Adrenal gland (tissue), 12 donors: Measurements from ENCODE around the gene RNU6-9. TPM values are rescaled to one million over a fixed set of nuclear protein-coding genes. Genes with fewer than 3 reads are reported as not detected.

ENCODE experiments used
- DNase-seq, 7 donors: peaks; one replicate each; pipeline ENCODE4 v3.0.0-alpha.2; 2019 to 2020
- H3K27ac ChIP-seq, 5 donors: fragments of 200-600 bp; sonication (generic) in 4 of 5; 1 replicate in 3 of 5; 2 replicates in 2 of 5; pipeline versions ENCODE4 v1.5.1 to v1.8.0; 2016 to 2020; ENCODE audit warnings: mild to moderate bottlenecking in 1 of 5
- H3K27me3 ChIP-seq: fragments of 200-600 bp; 2 replicates; pipeline ENCODE4 v1.8.0; 2021
- H3K36me3 ChIP-seq, 2 donors: fragments of 200-600 bp; replicated peaks in 1 of 2; 1 replicate in 1 of 2; 2 replicates in 1 of 2; pipeline versions ENCODE4 v1.5.1 to v1.8.0; 2018 to 2022
- H3K4me1 ChIP-seq, 2 donors: fragments of 200-600 bp; replicated peaks in 1 of 2; 1 replicate in 1 of 2; 2 replicates in 1 of 2; pipeline versions ENCODE4 v1.5.1 to v1.8.0; 2018 to 2021
- H3K4me3 ChIP-seq, 4 donors: fragments of 200-600 bp; sonication (generic) in 3 of 4; one replicate each; pipeline ENCODE4 v1.5.1; 2016 to 2018
- H3K9me3 ChIP-seq, 3 donors: fragments of 200-600 bp; sonication (generic) in 1 of 3; replicated peaks in 1 of 3; 1 replicate in 2 of 3; 2 replicates in 1 of 3; pipeline versions ENCODE4 v1.5.1 to v1.8.0; 2016 to 2021
- POLR2A ChIP-seq, 2 donors: fragments of 450-650 bp; IDR thresholded peaks; one replicate each; pipeline ENCODE4 v1.6.1; 2017; ENCODE audit warnings: antibody characterized with exemption in 2 of 2, mild to moderate bottlenecking in 2 of 2, moderate library complexity in 1 of 2
- WGBS, 4 donors: extraction: QIAGEN DNeasy Blood & Tissue Kit in 2 of 4; methylation state at CpG; one replicate each; pipeline versions ENCODE4 v1.1.5 to v1.1.7; 2013 to 2017; 5-methylcytosine and 5-hydroxymethylcytosine counted together
- intact Hi-C, 2 donors: fragments of 100-400 bp; cut with DNase I; formaldehyde crosslinking; loops; one replicate each; pipeline versions ENCODE4 v1.14.1 to v1.15.0; 2022 to 2023
- polyA plus RNA-seq, 3 donors: library from polyadenylated mRNA; stranded (reverse); fragments of 200-250 nt in 2 of 3; fragments of 350-450 nt in 1 of 3; fragmentation: Illumina TruSeq in 1 of 3; extraction: RNeasy Lipid Tissue Mini Kit (QIAGEN cat#74804) in 1 of 3; gene quantifications; one replicate each; pipeline ENCODE4 v1.2.3, GENCODE V29; 2013 to 2014
- total RNA-seq, 9 donors: library from RNA; depleted of rRNA in 4 of 9; stranded (reverse); fragments of >200 nt in 4 of 9; fragments of 120-200 nt in 1 of 9; fragmentation: NEBNext Ultra II Directional in 1 of 9; extraction: Animal tissue kit (Norgen Biotek cat#: 25700) in 1 of 9; gene quantifications; one replicate each; pipeline versions ENCODE4 v1.1.0 to v1.2.4, GENCODE V29; 2013 to 2023
- TF ChIP-seq, protein P1 (sequence below), 6 experiments: fragments of 450-650 bp in 4 of 6; fragments of 200-600 bp in 2 of 6; sonication (generic) in 1 of 6; IDR thresholded peaks; 1 replicate in 5 of 6; 2 replicates in 1 of 6; pipeline versions ENCODE4 v1.5.1 to v1.8.0; 2016 to 2021; ENCODE audit warnings: antibody characterized with exemption in 6 of 6, mild to moderate bottlenecking in 2 of 6, moderate library complexity in 1 of 6
- donor health status: healthy with polysubstance abuse.
- donor health status: Bipolar disorder and iron deficiency.
- donor health status: DM: yes; HTN: yes; CAD: no.
- donor health status: DM: no; HTN: no; CAD: no.
- donor health status: DM: no; HTN: no; CAD: no.
- donor health status: DM: yes; HTN: yes; CAD: no.

Gene RNU6-9
- total and polyA plus RNA-seq, 12 donors, result not detected

DNA sequence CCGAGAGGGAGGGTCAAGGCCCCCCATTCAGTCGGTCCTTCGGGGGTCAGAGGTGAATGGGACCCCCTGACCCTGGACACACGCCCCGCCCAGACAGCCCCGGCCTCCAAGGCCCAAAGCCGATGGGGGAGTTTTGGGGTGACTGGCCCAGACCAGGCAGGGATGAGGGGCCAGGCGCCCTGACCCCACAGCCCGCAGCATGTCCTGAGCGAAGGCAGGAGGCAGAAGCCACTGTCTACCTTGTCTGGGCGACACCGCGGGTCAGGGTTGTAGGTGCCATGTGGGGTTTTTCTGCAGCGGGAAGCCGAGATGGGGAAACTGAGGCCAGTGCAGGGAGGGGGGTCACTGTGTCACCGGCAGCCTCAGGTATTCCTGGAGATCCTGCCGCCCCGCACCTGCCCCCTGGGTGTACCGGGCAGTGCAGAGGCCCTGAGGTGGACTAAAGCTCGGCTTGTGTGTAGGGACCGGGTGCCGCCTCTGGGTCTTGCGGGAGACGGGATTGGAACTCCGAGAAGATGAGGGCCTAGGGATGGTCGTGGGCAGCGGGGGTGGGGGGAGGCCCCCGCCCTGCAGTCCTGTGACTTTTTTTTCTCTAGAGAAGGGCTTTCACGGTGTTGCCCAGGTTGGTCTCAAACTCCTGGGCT is 41.0 kb downstream of the RNU6-9 start:
- peaks cover 14 to 25% of the 10 kb centered on the region in 2 donors for H3K4me1 ChIP-seq
- 84 to 88% (median 87%) methylated on average over 5 to 29 of the region's 29 CpGs for WGBS, 4 donors
- TF ChIP-seq, protein P1, sequence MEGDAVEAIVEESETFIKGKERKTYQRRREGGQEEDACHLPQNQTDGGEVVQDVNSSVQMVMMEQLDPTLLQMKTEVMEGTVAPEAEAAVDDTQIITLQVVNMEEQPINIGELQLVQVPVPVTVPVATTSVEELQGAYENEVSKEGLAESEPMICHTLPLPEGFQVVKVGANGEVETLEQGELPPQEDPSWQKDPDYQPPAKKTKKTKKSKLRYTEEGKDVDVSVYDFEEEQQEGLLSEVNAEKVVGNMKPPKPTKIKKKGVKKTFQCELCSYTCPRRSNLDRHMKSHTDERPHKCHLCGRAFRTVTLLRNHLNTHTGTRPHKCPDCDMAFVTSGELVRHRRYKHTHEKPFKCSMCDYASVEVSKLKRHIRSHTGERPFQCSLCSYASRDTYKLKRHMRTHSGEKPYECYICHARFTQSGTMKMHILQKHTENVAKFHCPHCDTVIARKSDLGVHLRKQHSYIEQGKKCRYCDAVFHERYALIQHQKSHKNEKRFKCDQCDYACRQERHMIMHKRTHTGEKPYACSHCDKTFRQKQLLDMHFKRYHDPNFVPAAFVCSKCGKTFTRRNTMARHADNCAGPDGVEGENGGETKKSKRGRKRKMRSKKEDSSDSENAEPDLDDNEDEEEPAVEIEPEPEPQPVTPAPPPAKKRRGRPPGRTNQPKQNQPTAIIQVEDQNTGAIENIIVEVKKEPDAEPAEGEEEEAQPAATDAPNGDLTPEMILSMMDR (IDR thresholded peaks at IDR 0.05), result no peak
- TF ChIP-seq POLR2A (IDR thresholded peaks at IDR 0.05), result no peak
- no peak overlapping the region for H3K4me3 ChIP-seq
- H3K9me3 ChIP-seq, result no peaks in the 10 kb centered on the region
- no peaks in the 10 kb centered on the region for H3K27me3 ChIP-seq
- H3K36me3 ChIP-seq, result no peaks in the 10 kb centered on the region
- DNase-seq, result peak in 1 of 7 donors; percentile 26
- peak overlapping the region in 3 of 5 donors; percentile 65 to 73 (median 70) for H3K27ac ChIP-seq
- intact Hi-C loops, result no loop called here

GRCh38 chr19:934865-935479 is 41.7 kb downstream of the RNU6-9 start:
- WGBS, 4 donors, result 19 to 33% (median 25%) methylated on average over 3 to 31 of the region's 31 CpGs
- no peaks in the 10 kb centered on the region for H3K9me3 ChIP-seq
- no peaks in the 10 kb centered on the region for H3K36me3 ChIP-seq
- peaks cover 16 to 25% of the 10 kb centered on the region in 2 donors for H3K4me1 ChIP-seq
- H3K27ac ChIP-seq, result peak overlapping the region in 3 of 5 donors; percentile 65 to 73 (median 70)
- H3K27me3 ChIP-seq, result no peaks in the 10 kb centered on the region
- peak; percentile 82 to 93 (median 86) for DNase-seq
- TF ChIP-seq, protein P1 (IDR thresholded peaks at IDR 0.05), result peak in 3 of 6 experiments; percentile 7 to 30 (median 11)
- TF ChIP-seq POLR2A (IDR thresholded peaks at IDR 0.05), result peak in 1 of 2 donors; percentile 56
- H3K4me3 ChIP-seq, result no peak overlapping the region
- intact Hi-C loops, result no loop called here

DNA sequence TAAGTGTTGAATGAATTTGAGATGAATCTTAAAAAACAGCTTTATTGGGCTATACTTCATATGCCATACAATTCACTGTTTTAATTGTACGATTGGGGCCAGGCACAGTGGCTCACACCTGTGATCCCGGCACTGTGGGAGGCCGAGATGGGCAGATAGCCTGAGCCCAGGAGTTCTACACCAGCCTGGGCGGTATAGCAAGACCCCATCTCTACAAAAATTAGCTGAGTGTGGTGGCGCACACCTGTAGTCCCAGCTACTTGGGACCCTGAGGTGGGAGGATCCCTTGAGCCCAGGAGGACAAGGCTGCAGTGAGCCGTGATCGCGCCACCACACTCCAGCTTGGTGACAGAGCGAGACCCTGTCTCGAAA is 42.9 kb downstream of the RNU6-9 start:
- TF ChIP-seq, protein P1 (IDR thresholded peaks at IDR 0.05), result no peak
- no peak for TF ChIP-seq POLR2A (IDR thresholded peaks at IDR 0.05)
- WGBS, 4 donors, result 97 to 99% (median 98%) methylated on average over 8 to 10 of the region's 10 CpGs
- Histone ChIP-seq H3K27me3 (no peaks in the 10 kb centered on the region), H3K9me3 (no peaks in the 10 kb centered on the region), H3K4me1 (peaks cover 24 to 36% of the 10 kb centered on the region in 2 donors), H3K36me3 (no peaks in the 10 kb centered on the region), H3K27ac (no peak overlapping the region), H3K4me3 (no peak overlapping the region)
- DNase-seq, result no peak
- intact Hi-C loops, result no loop called here

DNA sequence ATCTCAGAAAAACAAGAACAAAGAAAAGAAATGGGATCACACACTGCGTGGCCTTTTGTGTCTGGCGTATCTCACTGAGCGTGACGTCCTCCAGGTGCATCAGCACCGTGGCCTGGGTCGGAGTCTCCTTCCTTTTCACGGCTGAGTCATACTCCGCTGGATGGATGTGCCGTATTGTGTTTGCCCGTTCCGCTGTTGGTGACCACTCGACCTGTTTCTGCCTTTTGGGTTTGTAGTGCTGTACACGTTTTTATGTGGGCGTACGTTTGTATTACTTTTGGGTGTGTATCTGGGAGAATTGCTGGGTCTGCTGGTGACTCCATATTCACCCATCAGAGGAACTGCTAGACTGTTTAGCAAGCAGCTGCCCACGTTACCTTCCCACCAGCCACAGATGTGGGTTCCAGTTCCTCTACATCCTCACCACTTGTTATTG is 44.0 kb downstream of the RNU6-9 start:
- H3K27me3 ChIP-seq, result no peaks in the 10 kb centered on the region
- no peak overlapping the region for H3K4me3 ChIP-seq
- H3K36me3 ChIP-seq, result no peaks in the 10 kb centered on the region
- no peak for TF ChIP-seq POLR2A (IDR thresholded peaks at IDR 0.05)
- TF ChIP-seq, protein P1 (IDR thresholded peaks at IDR 0.05), result no peak
- intact Hi-C loops, result no loop called here
- WGBS, 4 donors, result 89 to 95% (median 92%) methylated on average over 16 of the region's 16 CpGs
- peaks cover 27 to 40% of the 10 kb centered on the region in 2 donors for H3K4me1 ChIP-seq
- no peaks in the 10 kb centered on the region for H3K9me3 ChIP-seq
- DNase-seq, result no peak
- H3K27ac ChIP-seq, result no peak overlapping the region
